HG03354 (cell line): ENCODE results near the gene MTHFS.
"Not testable (repeated sequence)": the region's sequence is repeated elsewhere in the genome, so short reads cannot be mapped to it uniquely, and the experiment has no call there.

Source experiments
- ATAC-seq: cut with Tn5 transposase; IDR thresholded peaks from one replicate; pipeline ENCODE4 v1.9.1; 2021; ENCODE audit warnings: mild to moderate bottlenecking; ENCODE audit not compliant: unreplicated experiment, poor library complexity, severe bottlenecking

MTHFS gene

DNA sequence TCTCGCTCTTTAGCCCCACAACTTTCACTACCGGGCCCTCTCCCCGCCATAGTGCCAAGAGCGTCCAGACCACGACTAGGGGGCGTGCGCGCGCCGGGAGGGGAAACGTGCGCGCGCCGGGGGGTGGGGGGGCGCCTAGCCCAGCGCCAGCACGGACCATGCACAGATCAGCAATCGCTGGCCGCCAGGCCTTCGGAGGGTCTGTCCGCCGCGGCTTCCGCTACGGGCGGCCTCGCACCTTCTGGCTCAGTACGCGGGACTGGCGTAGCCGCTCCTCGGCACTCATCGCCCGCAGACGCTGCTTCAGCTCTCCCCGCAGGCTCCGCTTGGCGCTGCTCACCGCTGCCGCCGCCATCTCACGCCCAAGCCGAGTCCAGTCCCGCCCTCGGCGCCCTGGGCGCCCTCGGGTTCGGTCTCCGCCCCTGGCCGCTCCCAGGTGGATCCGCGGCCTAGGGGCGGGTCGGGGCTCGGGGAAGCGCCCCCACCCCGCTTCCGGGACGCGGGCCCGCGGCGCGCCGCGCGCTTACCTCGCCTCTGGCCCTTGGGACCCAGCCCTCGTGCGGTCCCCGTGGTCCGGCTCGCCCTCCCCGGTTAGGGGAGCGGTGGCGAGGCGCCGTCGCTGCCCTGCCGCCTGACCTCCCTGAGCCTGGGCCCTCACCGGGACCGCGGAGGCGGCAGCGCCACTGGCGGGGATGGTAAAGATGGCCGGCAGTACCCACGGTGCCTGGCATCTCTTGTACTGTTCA is at the start of gene MTHFS:
Gene MTHFS (minus strand): TSS at position 381 of the 746 bp plus-strand sequence. CDS start 26 bp downstream, at position 355.
- ATAC-seq = peak; percentile 68

DNA sequence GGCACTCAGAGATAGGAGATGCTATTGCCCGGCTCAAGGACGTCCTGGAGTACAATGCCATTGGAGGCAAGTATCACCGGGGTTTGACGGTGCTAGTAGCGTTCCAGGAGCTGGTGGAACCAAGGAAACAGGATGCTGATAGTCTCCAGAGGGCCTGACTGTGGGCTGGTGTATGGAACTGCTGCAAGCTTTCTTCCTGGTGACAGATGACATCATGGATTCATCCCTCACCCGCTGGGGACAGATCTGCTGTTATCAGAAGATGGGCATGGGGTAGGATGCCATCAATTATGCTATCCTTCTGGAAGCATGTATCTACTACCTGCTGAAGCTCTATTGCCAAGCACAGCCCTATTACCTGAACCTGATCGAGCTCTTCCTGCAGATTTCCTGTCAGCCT is 47.8 kb upstream of the MTHFS start:
- ATAC-seq = no peak

DNA sequence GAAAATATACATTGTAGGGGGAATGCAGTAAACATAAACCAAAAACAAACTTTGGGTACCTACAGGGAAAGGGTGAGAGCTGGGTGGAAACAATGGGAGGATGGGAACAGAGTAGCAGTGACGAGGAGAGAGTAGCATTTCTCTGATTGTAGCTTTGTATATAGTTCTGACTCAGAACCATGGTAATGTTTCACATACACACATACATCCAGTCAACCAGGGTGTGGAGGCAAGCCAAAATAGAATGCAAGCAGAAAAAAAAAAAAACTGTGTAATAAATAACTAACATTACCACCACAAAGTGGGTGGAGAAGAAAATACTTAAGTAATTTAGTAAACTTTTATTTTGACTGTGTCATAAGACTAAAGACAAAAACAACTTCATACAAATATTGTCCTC is 47.0 kb upstream of the MTHFS start:
- peak; percentile 89 for ATAC-seq

DNA sequence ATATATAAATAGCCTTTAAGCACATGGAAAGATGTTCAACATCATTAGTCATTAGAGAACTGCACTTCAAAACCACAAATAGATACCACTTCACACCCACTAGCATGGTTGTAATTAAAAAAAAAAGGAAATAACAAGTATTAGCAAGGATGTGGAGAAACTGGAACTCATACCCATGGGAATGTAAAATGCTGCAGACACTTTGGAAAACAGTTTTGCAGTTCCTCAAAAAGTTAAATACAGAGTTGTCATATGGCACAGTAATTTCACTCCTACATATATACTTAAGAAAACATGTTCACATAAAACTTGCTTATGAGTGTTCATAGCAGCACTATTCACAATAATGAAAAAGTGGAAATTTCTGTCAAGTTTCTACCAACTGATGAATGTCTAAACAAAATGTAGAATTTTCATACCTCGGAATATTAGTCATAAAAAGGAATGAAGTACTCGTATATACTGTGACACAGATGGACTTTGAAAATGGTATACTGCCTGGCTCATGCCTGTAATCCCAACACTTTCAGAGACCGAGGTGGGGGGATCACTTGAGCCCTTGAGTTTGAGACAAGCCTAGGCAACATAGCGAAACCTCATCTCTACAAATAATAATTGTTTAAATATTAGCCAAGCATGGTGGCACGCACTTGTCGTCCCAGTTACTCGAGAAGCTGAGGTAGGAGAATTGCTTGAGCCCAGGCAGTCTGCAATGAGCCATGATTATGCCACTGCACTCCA is 46.1 kb upstream of the MTHFS start:
- no peak for ATAC-seq

DNA sequence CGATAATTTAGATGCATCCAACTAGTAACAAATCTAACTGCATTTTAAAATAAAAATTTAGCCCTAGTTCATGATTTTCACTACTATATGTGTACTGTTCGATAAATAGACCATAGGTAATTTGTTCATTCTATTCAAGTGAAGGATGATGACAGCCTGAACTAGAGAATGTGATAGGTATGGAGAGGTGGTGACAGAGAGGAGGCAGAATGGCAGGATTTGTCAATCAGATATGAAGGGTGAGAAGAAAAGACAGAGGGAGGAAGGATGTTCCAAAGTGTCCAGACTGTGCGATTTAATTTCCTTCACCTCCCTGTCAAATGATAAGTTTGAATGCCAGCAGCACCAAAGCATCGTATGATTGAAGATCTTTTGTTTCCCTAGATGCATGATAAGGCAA is 42.6 kb upstream of the MTHFS start:
- no peak for ATAC-seq

DNA sequence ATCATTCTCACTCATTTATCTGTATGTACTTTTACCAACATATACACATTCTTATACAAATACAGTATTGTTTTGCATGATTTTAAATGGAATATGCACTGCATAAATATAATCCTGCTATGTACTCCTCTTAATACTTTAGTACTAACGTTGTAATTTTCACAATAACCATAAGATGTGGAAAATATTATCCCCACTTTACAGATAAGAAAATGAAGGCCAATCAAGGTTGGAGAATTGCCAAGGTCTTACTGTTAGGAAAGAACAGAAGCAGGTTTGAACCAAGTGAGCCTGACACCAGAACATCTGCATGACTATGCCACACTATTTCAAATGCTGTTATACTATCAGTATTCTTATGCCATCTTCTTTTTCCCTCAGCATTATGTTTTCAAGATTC is 41.3 kb upstream of the MTHFS start:
- no peak for ATAC-seq

DNA sequence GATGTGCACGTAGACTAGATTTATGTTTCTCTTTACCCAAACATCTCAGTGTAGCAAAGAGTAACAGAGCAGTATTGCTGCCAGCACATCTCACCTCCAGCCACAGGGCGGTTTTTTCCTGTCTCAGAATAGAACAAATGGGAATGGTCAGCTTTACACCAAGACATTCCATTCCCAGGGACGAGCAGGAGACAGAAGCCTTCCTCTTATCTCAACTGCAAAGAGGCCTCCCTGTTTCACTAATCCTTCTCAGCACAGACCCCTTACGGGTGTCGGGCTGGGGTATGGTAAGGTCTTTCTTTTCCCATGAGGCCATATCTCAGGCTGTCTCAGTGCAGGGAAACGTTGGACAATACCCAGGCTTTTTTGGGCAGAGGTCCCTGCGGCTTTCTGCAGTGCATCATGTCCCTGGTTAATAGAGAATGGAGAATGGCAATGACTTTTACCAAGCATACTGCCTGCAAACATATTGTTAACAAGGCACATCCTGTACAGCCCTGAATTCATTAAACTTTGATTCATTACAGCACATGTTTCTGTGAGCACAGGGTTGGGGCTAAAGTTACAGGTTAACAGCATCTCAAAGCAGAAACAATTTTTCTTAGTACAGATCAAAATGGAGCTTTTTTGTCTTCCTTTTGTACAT is 38.9 kb upstream of the MTHFS start:
- ATAC-seq = not testable (repeated sequence)

DNA sequence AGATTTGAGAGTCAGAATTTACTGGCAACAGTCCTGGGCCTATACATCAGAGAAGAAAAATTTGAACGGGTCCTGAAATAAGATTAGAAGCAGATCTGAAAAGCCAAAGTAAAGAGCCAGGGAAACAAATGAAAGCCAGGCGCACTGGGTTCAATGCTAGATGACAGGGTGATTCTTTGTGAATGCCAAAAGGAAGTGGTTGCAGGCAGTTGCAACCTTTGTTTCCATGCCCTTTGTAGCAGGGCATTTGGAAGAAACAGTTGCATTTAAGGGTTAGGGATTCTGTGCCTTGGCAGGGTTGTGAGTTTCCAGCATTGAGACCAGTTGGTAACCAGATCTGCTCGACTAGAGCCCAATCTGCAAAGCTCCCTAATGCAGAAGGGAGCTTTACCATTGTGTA is 36.4 kb upstream of the MTHFS start:
- ATAC-seq = no peak

DNA sequence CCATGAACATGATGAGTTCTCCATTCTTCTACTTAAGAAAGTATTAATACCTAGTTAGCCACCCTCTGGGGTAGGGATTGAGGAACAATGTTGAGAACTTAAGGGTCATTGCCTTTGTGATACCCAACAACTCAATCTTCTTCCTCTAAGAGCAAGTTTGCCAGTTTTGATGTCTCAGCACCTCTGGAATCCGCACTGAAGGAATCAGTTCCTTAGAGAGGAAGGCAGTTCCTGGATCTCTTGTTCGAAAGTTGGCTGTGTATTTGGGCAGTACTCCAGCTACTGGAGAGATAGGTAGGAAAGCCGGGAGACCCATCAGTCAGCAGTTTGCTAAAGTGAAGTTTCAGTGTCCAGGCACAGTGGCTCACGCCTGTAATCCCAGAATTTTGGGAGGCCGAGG is 35.6 kb upstream of the MTHFS start:
- no peak for ATAC-seq

DNA sequence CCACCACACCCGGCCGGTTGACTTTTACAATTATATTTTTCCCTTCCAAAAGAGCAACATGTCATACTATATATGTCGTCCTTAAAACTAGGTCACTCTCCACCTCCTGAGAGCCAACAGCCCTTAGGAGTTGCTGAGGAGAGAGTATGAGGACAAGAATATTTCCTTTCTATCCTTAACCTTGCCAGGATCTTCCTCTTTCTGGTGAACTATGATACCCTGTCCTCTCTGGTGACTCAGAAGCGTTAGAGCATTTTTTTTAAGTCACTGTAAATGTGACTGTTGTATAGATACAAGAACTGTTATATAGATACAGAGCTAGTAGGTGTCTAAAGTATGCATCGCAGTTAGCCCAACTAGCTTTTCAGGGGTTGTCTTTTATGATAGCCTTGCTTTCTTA is 33.7 kb upstream of the MTHFS start:
- no peak for ATAC-seq

DNA sequence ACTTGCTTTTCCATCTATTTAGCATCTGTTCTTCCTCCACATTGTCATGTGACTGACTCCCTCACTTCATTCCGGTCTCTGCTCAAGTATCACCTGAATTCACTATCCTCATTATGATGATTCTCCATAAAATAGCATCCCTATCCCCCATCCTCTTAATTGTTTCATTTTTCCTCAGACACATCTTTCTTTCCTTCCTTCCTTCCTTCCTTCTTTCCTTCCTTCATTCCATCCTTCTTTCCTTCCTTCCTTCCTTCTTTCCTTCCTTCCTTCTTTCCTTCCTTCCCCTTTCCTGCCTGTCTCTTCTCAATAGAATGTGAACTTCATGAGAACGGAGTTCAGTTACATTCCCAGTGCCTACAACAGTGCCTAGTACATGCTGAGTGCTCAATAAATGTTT is 32.6 kb upstream of the MTHFS start:
- no peak for ATAC-seq

DNA sequence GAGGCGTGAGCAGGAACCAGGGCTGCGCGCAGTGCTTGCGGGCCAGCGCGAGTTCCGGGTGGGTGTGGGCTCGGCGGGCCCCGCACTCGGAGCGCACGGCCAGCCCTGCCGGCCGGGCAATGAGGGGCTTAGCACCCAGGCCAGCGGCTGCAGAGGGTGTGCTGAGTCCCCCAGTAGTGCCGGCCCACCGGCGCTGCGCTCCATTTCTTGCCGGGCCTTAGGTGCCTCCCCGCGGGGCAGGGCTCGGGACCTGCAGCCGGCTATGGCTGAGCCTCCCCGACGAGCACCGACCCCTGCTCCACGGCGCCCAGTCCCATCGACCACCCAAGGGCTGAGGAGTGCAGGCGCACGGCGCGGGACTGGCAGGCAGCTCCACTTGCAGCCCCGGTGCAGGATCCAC is 29.3 kb upstream of the MTHFS start:
- not testable (repeated sequence) for ATAC-seq

DNA sequence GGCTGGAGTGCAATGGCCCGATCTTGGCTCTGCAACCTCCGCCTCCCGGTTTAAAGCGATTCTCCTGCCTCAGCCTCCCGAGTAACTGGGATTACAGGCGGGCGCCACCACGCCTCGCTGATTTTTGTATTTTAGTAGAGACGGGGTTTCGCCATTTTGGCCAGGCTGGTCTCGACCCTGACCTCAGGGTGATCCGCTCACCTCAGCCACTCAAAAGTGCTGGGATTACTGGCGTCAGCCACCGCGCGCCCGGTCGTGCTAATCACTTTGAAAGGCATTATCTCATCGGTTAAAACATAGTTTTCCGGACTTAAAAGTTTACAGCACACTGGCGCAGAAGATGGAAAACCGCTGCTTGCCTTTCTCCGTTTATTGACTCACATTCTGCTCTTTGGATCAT is 27.6 kb upstream of the MTHFS start:
- ATAC-seq = no peak

DNA sequence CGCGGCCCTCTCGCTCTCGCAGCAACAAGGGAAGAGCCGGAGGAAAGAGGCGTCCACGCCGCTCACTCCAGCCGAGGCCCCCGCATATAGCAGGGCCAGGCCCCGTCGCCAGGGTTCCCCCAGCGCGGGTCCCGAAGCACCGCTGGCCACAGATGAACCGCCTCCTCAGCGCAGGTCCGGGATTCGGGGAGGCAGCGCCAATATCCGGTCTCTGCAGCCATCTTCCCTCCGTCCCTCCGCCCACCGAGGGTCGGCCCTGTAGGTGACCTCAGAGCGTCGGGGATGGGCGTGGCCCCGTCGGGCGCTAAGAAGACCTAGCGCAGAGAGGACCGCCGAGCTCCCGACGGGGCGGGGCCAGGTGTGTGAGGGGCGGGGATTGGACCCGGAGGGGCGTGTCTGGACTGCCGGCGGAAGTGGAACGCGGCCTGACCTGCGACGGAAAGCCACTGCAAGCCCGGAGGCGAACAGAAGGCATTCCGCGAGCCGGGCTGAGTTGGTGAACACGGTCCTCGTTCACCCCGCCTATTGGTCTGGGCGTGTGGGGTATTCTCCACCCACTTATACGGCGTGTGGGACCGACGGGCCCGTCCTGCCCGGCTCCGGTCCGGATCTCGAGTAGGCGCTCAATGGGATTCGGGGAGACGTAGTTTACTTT is 26.8 kb upstream of the MTHFS start:
- ATAC-seq = peak; percentile 97

DNA sequence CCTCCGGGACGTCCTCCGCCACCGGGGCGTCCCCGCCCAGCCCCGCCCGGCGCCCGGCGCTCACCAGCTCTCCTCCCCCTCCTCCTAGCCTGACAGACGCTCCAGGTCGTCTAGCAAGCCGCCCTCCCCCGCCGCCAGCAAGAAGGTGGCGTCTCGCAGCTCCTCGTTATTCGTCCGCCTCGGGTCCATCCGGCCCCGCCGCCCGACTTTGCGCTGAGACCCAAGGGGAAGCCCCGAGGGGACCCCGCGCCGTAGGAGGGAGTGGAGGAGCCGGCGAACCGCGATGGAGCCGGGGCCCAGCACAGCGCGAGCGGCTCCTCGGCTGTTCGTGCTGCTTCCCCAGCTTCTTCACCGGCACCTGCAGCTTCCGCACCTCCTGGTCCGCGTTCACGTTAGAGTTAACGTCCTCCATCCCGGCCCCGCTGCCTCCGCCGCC is 26.3 kb upstream of the MTHFS start:
- peak; percentile 47 for ATAC-seq

DNA sequence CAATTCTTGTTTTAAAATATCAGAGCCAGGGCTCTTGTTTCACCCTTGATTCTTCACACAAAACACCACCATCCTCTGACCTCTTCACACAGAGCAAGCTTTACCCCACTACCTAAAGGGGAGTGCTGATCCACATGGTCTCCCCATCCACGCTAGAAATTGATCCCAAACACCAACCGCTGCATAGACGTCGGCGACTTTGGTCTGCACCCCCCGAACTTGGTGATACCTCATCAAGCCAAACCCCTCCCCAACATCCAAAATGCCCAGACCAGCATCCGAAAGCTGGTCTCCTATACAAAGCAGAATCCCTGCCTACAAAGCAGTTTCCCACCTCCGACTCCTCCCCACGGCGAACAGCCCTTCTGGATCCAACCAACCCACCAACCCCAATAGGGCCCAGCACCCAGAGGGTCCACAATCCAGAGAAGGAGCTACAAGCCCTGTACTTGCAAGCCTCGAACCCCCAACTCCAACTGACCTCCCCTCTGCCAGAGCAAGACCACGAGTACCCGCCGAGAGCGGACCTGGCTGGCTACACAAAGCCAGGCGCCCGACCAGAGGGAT is 25.8 kb upstream of the MTHFS start:
- no peak for ATAC-seq

DNA sequence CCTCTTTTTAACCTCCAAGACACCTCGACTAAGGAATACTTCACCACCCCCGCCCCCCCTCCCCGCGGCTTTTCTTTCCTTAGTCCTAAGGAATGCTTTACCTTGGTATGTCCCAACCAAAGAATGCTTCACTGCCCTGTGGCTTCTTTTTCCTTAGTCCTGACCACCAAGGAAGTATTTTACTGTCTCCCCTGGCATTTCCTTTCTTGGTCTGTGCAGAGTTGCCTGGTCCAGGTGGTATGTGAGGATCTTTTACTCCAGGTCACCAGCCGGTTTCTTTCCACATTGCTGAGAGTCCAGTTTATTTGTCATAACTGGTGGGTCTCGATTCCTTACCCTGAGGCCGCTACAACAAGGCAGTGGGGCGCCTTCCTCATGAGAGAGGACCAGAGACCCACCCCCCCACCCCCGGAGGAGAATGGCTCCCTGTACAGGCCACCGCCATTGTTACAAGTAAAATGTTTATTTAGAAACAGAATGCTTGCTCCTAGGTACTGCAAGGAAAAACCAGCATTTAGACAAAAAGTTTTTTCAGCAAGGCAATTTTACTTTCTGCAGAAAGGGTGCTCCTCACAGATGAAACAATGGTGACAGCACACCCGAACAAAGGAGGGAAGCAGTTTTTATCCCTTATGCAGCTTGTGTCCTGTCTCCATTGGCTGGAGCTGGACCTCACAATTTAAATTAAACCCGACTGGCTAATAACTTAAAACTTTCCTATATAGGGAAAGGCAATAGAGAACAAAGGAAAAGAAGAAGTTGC is 23.1 kb upstream of the MTHFS start:
- ATAC-seq = no peak

DNA sequence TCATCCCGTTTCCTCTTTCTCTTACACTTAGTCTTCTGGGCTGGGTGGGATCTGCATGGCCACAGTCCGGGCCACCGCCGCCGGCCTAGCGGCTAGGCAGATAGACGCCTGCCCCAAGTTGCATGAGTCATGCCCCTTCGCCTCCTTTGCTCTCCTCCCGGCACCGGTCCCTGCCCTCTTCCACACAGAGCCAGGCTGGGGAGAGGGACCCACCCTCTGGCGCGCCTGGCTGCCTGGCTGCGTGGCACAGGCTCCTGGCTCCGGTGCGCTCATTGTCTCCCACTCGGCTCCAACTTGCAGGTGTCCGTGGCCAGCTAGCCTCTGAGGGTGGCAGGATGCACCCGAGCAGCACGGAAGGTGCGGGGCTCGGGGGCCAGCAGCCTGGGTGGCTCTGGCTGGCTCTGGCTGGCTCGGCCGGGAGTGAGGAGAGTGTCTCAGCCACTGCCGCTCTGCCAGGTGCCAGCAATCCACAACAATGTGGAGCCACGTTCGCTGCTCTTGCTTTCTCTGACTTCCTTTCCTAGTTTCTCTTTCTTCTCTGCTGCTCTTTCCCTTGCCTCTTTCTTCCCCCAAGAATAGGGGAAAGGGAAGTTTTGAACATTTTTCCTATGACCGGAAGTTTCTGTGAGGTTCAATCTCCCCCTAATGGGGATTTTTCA is 22.4 kb upstream of the MTHFS start:
- no peak for ATAC-seq

DNA sequence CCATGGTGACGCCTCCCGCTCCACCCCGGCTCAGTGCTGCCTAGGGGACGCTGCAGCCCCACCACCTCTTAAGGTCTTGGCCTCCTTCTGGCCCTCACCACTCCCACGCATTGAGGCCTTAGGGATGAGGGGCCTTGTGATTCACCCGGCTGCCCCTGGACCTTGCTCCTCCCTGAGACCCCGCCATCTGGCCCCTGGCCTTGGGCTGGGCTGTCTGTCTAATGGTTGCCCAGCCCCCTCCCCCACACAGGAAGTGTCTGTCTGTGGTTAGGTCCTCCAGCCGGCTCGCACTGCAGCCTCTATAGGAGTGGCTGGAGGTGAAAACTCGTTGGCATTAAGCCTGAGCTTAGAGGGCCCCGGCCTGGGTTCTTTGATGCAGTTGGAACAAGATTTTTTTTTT is 21.5 kb upstream of the MTHFS start:
- no peak for ATAC-seq
